Umbilical cord (tissue), 2 donors: Measurements from ENCODE around the gene CAMKK2. TPM values are rescaled to one million over a fixed set of nuclear protein-coding genes. Genes with fewer than 3 reads are reported as not detected.
"Not testable (repeated sequence)": the region's sequence is repeated elsewhere in the genome, so short reads cannot be mapped to it uniquely, and the experiment has no call there.

Experiments used
- DNase-seq: peaks from one replicate; pipeline ENCODE4 v3.0.0-alpha.2; 2015; ENCODE audit warnings: low spot score
- total RNA-seq: library from RNA; depleted of rRNA; stranded (reverse); fragments of >200 nt; gene quantifications from one replicate; pipeline ENCODE4 v1.2.3, GENCODE V29; 2014; ENCODE audit warnings: low replicate concordance; ENCODE audit not compliant: insufficient read depth

Gene CAMKK2
- total RNA-seq, 1 donor from 2014 or later: 16.9 TPM

GRCh38 chr12:121224591-121224990 is 71.9 kb downstream of the CAMKK2 start:
- no peak for DNase-seq

DNA sequence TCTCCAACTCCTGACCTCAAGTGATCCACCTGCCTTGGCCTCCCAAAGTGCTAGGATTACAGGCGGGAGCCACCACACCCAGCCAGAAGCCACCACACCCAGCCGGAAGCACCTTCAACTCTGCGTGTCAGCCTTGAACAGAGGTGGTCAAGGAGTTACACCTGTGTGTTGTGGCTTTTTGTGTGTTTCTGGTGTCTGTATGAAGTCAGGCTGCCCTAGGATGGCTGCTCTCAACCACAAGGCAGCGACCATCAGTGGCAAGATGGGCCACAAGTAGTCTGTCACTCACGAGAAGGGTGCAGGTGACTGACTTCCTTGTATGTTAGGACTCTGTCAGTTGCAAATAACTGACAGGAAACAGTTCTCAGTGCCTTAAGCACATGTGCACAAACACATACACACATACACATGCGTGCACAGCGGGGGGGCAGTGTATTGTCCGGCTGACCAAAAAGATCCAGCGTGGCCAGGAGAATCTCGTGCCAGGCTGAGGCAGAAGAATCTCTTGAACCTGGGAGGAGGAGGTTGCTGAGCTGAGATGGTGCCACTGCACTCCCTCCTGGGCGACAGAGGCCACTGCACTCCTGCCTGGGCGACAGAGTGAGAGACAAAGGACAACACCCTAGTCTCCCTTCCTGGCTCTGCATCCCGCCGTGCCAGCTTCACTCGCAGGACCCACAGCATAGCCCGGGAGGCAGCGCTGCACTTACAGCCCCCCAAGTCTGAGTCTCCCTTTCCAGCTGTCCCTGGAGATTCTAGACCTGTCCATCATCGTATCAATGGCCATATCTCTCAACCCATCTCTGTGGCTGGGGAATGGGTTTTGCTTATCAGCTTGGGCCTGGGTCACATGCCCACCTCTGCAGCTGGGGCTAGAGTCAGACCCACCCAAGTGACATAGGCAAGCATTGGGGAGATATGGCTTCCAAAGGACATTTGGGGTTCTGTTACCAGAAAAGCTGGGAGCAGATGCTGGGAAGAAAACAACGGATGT is 72.9 kb downstream of the CAMKK2 start:
- no peak for DNase-seq

GRCh38 chr12:121222847-121223246 is 73.7 kb downstream of the CAMKK2 start:
- no peak for DNase-seq

- no peak for DNase-seq
These were observed 77.0 kb downstream of the CAMKK2 start for GRCh38 chr12:121219353-121219986.

- DNase-seq: no peak
These were observed 77.7 kb downstream of the CAMKK2 start for GRCh38 chr12:121218588-121219352.

DNA sequence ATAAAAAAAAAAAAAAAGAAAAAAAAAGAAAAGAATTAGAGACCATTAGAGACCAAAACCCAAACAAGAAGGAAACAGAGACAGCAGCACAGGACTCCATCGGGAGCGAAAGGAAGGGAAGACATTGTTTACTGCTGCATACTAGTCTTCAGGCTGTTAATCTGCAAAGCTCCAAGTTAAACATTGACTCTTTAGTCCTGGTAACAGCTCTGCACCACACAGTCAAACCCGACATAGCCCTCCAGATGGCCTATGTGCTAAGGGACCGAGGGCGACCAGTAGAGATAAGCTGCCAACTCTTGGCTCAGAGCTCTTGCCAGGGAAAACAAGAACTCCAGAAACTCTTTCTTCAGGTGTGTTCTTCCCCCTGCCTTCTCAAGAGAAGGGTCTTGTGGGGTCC is 78.7 kb downstream of the CAMKK2 start:
- no peak for DNase-seq

DNA sequence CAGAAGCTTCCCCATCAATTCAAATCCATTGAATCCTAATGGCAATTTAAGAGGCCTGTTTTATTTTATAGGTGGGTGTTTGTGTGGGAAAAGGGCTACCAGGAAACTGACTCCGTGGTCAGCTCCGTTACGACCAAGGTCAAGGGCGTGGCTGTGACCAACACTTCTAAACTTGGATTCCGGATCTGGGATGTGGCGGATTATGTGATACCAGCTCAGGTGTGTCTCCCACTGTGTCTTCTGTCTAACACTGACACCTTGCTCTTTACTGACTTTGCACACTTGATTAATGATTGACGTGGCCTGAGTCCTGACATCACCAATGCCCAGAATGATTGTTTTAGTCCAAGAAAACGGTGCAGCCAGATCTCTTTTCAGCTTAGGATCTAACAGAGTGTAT is 79.4 kb downstream of the CAMKK2 start:
- DNase-seq: no peak

DNA sequence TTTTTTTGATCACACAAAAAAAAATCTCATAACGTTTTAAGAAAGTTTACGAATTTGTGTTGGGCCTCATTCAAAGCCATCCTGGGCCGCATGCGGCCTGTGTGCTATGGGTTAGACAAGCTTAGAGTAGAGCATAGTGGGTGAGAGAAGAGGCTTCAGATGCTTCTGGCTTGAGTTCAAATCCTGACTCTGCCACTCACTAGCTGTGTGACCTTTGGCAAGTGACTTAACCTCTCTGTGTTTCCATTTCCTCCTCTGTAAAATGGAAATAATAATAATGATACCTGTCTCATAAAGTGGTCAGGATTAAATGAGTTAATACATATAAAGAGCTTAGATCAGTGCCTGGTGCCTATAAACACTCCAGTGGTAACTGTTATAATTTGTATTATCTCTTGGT is 80.4 kb downstream of the CAMKK2 start:
- DNase-seq: no peak

DNA sequence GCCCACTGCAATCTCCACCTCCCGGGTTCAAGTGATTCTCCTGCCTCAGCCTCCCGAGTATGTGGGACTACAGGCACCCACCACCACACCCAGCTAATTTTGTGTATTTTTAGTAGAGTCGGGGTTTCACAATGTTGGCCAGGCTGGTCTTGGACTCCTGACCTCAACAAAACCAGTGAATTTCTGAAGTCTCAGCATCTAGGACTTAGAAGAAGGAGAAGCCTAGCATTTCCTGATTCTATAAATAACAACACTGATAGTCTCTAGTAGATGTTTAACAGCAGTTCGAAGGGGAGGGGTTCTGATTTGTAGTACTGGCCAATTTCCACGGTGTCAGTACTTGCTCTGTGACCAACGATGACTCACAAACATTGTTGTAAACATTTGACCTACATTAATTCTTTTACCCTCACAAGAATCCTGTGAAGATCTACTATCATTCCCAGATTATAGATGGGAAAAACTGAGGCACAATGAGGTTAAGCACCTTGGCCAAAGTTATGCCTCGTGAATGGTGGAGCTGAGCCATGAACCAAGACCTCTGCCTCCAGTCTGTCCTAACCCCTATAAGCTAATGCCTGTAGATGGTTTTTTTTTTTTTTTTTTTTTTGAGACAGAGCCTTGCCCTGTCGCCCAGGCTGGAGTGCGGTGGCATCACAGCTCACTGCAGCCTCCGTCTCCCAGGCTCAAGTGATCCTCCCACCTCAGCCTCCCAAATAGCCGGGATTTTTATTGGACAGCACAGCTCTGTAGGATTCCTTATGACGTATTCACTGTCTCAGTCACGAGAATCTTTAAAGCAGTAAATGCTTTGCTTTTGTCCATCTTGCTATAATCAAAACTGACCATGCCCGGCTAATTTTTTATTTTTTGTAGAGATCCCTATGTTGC is 81.4 kb downstream of the CAMKK2 start:
- DNase-seq: peak; percentile 64

DNA sequence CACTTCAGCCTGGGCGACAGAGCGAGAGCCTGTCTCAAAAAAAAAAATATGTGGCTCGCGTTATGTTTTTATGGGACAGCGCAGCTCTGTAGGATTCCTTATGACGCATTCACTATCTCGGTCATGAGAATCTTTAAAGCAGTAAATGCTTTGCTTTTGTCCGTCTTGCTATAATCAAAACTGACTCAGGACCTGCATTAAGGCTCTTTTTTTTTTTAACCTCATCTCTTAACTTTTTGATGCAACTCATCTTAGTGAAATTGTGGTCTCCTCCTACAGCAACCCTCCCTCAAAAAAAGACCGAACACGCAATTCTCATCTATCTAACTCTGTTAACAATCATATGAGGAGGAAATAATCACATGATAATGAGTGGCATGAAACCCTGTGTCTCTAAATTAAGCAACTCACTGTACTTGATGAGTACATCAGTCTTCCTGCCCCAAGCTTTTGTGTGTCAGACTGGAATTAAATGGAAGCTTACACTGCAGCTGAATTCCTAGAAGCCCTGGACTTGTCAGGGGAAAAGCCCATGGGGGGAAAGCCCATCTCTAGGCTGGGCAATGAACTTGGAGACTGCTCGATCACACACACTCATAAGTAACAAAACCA is 82.2 kb downstream of the CAMKK2 start:
- DNase-seq: no peak

GRCh38 chr12:121212875-121213274 is 83.6 kb downstream of the CAMKK2 start:
- no peak for DNase-seq

DNA sequence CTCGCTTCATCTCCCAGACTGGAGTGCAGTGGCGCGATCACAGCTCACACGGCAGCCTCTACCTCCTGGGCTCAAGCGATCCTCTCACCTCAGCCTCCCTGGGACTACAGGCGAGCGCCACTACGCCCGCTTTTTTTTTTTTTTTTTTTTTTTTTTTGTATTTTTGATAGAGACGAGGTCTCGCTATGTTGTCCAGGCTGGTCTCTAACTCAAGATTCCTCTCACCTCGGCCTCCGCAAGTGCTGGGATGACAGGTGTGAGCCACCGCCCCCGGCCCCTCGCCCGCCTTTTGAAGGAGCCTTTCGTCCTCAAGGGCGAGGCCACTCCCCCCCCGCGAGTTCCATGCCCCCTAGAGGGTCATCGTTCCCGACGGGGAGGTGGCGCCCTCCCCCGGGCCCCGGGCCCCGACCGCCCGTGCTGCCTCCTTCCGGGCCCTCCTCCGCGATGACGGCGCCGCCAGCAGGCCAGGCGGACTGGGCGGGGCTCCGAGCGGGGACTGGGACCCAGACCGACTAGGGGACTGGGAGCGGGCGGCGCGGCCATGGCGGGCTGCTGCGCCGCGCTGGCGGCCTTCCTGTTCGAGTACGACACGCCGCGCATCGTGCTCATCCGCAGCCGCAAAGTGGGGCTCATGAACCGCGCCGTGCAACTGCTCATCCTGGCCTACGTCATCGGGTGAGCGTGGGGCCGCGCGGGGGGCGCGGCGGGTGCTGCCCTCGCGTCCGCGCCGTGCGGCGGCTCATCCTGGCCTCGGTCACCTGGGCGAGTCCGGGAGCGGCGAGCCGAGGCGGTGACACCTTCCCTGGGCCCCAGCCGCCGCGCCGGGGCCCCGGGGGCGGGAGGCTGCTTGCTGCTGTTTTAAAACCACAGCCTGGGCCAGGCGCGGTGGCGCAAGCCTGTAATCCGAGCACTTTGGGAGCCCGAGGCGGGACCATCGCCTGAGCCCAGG is 86.6 kb downstream of the CAMKK2 start, which contains the start of gene P2RX4:
P2RX4 (plus strand) TSS at position 506 of the 949 bp plus-strand sequence; CDS start at position 542, 36 bp downstream.
- peak; percentile 87 for DNase-seq

DNA sequence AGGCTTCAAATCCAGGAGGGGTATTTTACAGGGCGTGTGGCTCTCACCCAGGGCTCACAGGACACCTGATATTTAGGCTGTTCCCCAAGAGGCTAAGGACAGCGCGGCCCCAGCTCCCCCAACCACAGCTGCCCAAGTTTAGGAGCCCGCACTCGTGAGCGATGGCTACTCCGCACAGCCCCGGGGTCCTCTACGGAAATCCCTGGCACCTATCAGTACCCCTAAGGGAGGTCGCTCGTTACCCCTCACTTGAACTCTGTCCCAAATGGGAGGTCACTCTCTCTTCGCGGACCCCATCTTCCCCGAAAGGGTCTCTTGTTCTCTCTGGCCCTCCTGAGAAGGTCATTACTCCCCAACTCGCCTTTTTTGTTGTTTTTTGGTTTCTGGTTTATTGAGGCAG is 87.3 kb downstream of the CAMKK2 start:
- DNase-seq: no peak

DNA sequence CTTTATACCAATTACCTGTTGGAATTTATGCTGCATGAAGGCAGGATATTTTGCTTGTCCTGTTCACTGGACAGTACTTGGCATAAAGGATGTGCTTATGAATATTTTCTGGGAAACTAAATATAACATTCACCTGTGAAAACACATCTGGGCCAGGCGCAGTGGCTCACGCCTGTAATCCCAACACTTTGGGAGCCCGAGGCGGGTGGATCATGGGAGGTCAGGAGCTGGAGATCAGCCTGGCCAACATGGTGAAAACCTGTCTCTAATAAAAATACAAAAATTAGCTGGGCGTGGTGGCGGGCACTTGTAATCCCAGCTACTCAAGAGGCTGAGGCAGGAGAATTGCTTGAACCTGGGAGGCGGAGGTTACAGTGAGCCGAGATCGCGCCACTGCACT is 87.9 kb downstream of the CAMKK2 start:
- DNase-seq: not testable (repeated sequence)

GRCh38 chr12:121205491-121205890 is 91.0 kb downstream of the CAMKK2 start:
- no peak for DNase-seq

- DNase-seq: no peak
These were observed 93.0 kb downstream of the CAMKK2 start for GRCh38 chr12:121203482-121203881.

DNA sequence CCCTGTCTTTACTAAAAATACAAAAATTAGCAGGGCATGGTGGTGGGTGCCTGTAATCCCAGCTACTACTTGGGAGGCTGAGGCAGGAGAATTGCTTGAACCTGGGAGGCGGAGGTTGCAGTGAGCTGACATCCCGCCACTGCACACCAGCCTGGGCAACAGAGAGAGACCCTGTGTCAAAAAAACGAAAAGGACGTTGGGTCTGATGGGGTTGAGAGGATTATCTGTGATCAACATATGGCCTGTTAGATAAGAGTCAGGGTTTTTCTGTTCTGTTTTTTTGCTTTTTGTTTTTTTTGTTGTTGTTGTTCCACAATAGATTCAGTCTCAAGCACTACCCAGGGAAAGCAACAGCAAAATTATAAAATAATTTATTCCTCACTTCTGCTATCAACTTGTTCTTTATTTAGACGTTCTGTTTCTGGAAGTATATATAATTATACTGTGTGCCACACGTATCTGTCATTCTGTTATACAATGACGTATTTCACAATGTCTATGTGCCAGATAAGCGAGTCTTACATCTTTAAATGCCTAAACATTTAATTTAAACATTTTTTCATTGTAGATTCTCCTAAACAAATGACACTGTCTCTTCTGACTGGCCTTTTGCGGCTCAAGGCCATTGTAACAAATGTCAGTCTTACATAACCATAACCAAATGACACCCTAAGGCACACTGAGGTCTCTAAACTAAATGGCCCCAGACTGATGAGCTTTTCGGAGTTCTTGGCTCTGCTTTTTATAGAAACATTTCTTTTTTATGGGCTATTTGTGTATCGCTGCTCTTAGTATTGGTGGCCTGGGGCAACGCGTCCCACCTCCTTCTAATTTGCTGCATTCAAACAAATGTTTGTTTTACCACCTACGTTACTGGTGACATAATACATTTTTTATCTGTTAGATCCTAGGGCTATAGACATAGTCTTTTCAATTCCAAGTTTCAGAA is 93.8 kb downstream of the CAMKK2 start:
- DNase-seq: no peak

- not testable (repeated sequence) for DNase-seq
These were observed 95.4 kb downstream of the CAMKK2 start for GRCh38 chr12:121201140-121201539.
